Mucosa of descending colon (tissue), 3 donors: Measurements from ENCODE around the gene NACC2. TPM values are rescaled to one million over a fixed set of nuclear protein-coding genes. Genes with fewer than 3 reads are reported as not detected.
"Not testable (repeated sequence)": the region's sequence is repeated elsewhere in the genome, so short reads cannot be mapped to it uniquely, and the experiment has no call there.

ENCODE experiments used
- ATAC-seq: fragments of 200-7000 bp; cut with Tn5 transposase; one replicate; pipeline ENCODE4 v1.9.1; 2020; ENCODE audit warnings: mild to moderate bottlenecking, moderate library complexity
- DNase-seq, 3 donors: peaks; one replicate each; pipeline ENCODE4 v3.0.0-alpha.2; 2020
- H3K36me3 ChIP-seq: fragments of 200-600 bp; one replicate; pipeline ENCODE4 v1.8.0; 2021; ENCODE audit warnings: low read depth, mild to moderate bottlenecking
- H3K4me1 ChIP-seq: fragments of 200-600 bp; one replicate; pipeline ENCODE4 v1.8.0; 2021; ENCODE audit warnings: low read depth, mild to moderate bottlenecking
- H3K4me3 ChIP-seq: fragments of 200-600 bp; one replicate; pipeline ENCODE4 v1.8.0; 2021; ENCODE audit warnings: mild to moderate bottlenecking
- H3K9me3 ChIP-seq: fragments of 200-600 bp; one replicate; pipeline ENCODE4 v1.8.0; 2021; ENCODE audit warnings: mild to moderate bottlenecking
- intact Hi-C, 2 donors: fragments of 100-400 bp; cut with DNase I in 1 of 2; cut with micrococcal nuclease in 1 of 2; formaldehyde crosslinking; loops; one replicate each; pipeline versions ENCODE4 v1.11.0 to v1.11.1; 2022; cut with DNase I, micrococcal nuclease
- total RNA-seq, 3 donors: library from RNA; stranded (reverse); fragmentation: NEBNext Ultra II Directional in 2 of 3; extraction: Animal tissue kit (Norgen Biotek cat#: 25700) in 2 of 3; gene quantifications; one replicate each; pipeline versions ENCODE4 v1.2.1 to v1.2.4, GENCODE V29; 2021 to 2023
- TF ChIP-seq, protein P1 (sequence below): fragments of 200-600 bp; IDR thresholded peaks from one replicate; pipeline ENCODE4 v1.8.0; 2022; ENCODE audit warnings: antibody characterized with exemption, mild to moderate bottlenecking
- donor health status: DM: no; HTN: no; CAD: no; lungs with moderate emphysema.
- donor health status: DM: no; HTN: no; CAD: no.
- donor health status: DM: no; HTN: yes; CAD: no.

The NACC2 gene
- total RNA-seq, 3 donors from 2014 or later = 15.9 to 81.3 (median 22.1) TPM

DNA sequence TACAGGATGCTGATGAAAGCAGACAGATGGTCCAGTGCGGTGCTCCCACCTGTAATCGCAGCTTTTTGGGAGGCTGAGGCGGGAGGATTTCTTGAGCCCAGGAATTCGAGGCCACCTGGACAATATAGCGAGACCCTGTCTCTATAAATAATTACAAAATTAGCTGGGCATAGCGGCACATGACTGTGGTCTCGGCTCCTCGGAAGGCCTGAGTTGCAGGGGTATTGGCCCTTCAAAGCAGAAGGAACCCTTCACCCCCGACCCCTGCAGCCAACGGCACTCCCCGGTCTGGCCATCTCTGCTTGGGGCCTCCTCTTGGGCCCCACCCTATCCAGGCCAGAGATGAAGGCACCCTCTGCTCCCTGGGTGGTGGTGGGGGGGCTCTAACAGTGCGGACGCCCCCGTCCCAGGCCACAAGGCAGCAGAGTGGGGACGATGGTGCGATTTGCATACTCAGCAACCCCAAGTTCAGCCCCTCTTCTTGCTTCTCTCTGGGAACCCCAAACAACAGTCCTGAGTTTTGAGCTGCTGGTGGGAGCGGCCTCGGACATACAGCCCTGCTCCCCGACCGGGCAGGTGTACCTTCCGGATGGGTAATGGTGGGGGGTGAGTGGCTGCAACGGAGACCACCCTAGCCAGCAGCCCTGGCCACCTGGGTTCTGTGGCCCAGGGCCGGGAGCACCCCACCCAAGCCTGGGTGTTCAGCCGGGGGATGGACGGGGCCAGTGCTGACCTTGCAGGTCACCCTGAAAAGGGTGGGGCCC is 50.7 kb downstream of the NACC2 start:
- Histone ChIP-seq H3K9me3 (peaks cover 7% of the 10 kb centered on the region), H3K4me3 (no peak overlapping the region), H3K36me3 (no peaks in the 10 kb centered on the region), H3K4me1 (no peaks in the 10 kb centered on the region)
- intact Hi-C loops = no loop called here
- no peak for ATAC-seq
- TF ChIP-seq, protein P1, sequence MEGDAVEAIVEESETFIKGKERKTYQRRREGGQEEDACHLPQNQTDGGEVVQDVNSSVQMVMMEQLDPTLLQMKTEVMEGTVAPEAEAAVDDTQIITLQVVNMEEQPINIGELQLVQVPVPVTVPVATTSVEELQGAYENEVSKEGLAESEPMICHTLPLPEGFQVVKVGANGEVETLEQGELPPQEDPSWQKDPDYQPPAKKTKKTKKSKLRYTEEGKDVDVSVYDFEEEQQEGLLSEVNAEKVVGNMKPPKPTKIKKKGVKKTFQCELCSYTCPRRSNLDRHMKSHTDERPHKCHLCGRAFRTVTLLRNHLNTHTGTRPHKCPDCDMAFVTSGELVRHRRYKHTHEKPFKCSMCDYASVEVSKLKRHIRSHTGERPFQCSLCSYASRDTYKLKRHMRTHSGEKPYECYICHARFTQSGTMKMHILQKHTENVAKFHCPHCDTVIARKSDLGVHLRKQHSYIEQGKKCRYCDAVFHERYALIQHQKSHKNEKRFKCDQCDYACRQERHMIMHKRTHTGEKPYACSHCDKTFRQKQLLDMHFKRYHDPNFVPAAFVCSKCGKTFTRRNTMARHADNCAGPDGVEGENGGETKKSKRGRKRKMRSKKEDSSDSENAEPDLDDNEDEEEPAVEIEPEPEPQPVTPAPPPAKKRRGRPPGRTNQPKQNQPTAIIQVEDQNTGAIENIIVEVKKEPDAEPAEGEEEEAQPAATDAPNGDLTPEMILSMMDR = no peak
- DNase-seq = no peak

DNA sequence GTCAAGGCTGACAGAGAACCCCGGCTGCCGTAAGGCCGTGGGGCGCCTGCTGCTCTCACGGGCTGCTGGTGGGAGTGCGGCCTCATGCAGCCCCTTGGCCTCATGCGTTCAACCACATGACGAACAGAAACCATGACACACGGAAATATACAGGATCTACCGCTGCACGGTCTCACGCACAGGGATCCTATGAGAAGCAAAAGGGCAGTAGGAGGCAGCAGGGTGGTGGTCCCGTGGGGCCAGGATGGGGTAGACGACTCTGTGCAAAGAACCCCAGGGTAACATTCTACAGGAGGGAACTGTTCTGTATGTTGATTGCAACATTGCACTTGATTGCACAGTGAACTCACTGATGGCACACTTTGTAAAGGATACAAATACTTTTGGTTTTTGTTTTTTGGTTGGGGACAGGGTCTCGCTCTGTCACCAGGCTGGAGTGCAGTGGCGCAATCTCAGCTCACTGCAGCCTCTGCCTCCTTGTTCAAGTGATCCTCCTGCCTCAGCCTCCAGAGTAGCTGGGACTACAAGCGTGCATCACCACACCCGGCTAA is 51.6 kb downstream of the NACC2 start:
- Histone ChIP-seq H3K9me3 (peaks cover 10% of the 10 kb centered on the region), H3K4me3 (no peak overlapping the region), H3K4me1 (no peaks in the 10 kb centered on the region), H3K36me3 (no peaks in the 10 kb centered on the region)
- no peak for DNase-seq
- intact Hi-C loops = no loop called here
- TF ChIP-seq, protein P1 = no peak
- ATAC-seq = no peak

DNA sequence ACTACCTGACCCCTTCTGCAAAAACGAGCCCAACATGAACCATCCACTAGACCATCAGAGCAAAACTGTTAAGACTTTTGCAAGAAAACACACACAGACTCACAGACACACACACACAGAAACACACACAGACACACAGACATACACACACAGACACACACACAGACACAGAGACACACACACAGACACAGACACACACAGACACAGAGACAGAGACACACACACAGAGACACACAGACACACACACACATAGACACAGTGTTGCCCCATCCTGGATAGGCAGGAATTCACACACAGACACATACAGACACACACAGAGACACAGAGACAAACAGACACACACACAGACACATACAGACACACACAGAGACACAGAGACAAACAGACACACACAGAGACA is 52.5 kb downstream of the NACC2 start:
- intact Hi-C loops = no loop called here
- TF ChIP-seq, protein P1 = no peak
- Histone ChIP-seq H3K9me3 (peaks cover 10% of the 10 kb centered on the region), H3K4me1 (no peaks in the 10 kb centered on the region), H3K4me3 (no peak overlapping the region), H3K36me3 (no peaks in the 10 kb centered on the region)
- DNase-seq (no peak), ATAC-seq (no peak)

DNA sequence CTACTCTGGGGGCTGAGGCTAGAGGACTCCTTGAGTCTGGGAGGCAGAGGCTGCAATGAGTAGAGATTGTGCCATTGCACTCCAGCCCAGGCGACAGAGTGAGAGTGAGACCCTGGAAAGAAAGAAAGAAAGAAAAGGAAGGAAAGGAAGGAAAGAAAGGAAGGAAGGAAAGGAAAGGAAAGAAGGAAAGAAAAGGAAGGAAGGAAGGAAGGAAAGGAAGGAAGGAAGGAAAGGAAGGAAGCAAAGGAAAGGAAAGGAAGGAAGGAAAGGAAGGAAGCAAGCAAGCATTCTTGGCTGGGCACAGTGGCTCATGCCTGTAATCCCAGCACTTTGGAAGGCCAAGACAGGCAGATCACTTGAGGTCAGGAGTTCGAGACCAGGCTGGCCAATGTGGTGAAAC is 54.2 kb downstream of the NACC2 start:
- not testable (repeated sequence) for ATAC-seq

DNA sequence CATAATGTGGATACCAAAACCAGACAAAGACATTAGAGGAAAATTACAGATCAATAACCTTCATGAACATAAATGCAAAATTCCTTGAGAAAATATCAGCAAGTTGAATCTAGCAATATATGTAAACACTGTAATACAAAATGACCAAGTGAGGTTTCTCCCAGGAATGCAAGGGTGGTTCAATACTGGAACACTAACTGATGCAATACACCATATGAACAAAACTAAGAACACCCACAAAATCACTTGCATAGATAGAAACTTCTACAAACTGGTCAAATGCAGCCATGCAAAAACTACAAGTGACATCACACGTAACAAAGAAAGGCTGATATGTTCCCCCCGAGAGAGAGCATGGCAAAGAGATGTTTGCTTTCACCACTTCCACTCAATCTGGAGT is 55.6 kb downstream of the NACC2 start:
- DNase-seq = no peak
- Histone ChIP-seq H3K9me3 (peaks cover 17% of the 10 kb centered on the region), H3K36me3 (no peaks in the 10 kb centered on the region), H3K4me1 (no peaks in the 10 kb centered on the region), H3K4me3 (no peak overlapping the region)
- TF ChIP-seq, protein P1 = no peak
- intact Hi-C loops = no loop called here
- ATAC-seq = no peak

More for the DNA sequence above, 54.2 kb downstream of the NACC2 start:
- intact Hi-C loops, H3K36me3 ChIP-seq, DNase-seq, H3K4me3 ChIP-seq, H3K4me1 ChIP-seq: not testable (repeated sequence)
- peaks cover 17% of the 10 kb centered on the region for H3K9me3 ChIP-seq

DNA sequence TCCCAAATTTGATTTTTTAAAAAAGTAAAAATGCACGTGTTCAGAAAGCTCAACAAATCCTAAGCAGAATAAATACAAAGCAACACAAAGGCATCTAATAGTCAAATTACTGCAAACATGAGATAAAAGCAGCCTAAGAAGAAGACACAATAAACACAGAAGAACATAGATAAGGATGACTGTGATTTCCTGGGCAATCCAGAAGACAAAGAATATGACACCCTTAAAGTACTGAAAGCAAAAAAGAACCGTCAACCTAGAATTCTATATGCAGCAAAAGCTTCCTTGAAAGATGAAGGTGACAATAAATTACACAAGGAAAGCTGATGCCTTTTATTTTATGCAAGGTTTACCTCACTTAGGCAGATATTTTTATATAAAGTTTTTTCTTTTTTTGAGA is 58.2 kb downstream of the NACC2 start:
- Histone ChIP-seq H3K9me3 (peaks cover 17% of the 10 kb centered on the region), H3K4me1 (no peaks in the 10 kb centered on the region), H3K4me3 (no peak overlapping the region), H3K36me3 (no peaks in the 10 kb centered on the region)
- TF ChIP-seq, protein P1 = no peak
- intact Hi-C loops = no loop called here
- ATAC-seq = no peak
- DNase-seq = no peak
